ENCODE measurements around the gene ABCA8.

Gene ABCA8

GRCh38 chr17:68908045-68908444 lies 47.1 kb downstream of the ABCA8 start:
- H3K27me3 ChIP-seq (replicated peaks; ENCODE audit: insufficient read depth, low read length) = no peaks in the 10 kb centered on the region
- no peak overlapping the region for H3K4me3 ChIP-seq (ENCODE audit: low read length)
- no peaks in the 10 kb centered on the region for H4K20me1 ChIP-seq (ENCODE audit: insufficient read depth, low read length)
- H3K9me3 ChIP-seq (replicated peaks; ENCODE audit: insufficient read depth, low read length) = no peaks in the 10 kb centered on the region
- H3F3A ChIP-seq (ENCODE audit: insufficient read depth, low read length) = no peaks in the 10 kb centered on the region
- TF ChIP-seq EZH2phosphoT487 (IDR thresholded peaks at IDR 0.05; ENCODE audit: low read length) = no peak
- no peak for TF ChIP-seq EZH2 (optimal IDR thresholded peaks at IDR 0.05; ENCODE audit: low read depth, low read length)
- no peak for TF ChIP-seq CTCF (IDR thresholded peaks at IDR 0.05; ENCODE audit: low read length)
- H3K36me3 ChIP-seq (replicated peaks; ENCODE audit: insufficient read depth, low read length) = no peaks in the 10 kb centered on the region
- H3K9me2 ChIP-seq (replicated peaks; ENCODE audit: insufficient read depth, low read length) = no peaks in the 10 kb centered on the region
- no peak overlapping the region for H3K4me2 ChIP-seq (ENCODE audit: low read depth, low read length)
- H3K27ac ChIP-seq (ENCODE audit: low read length) = no peak overlapping the region
- no peak overlapping the region for H2AFZ ChIP-seq (ENCODE audit: low read length)
- DNase-seq = no peak
- no peaks in the 10 kb centered on the region for H3K79me2 ChIP-seq (ENCODE audit: low read length)
- no peaks in the 10 kb centered on the region for H3K4me1 ChIP-seq (ENCODE audit: low read length)
- H3K9ac ChIP-seq (ENCODE audit: low read length) = no peak overlapping the region

GRCh38 chr17:68906638-68907037 lies 48.6 kb downstream of the ABCA8 start:
- no peaks in the 10 kb centered on the region for H3K9me3 ChIP-seq (replicated peaks; ENCODE audit: insufficient read depth, low read length)
- no peak overlapping the region for H2AFZ ChIP-seq (ENCODE audit: low read length)
- no peak overlapping the region for H3K4me2 ChIP-seq (ENCODE audit: low read depth, low read length)
- H4K20me1 ChIP-seq (ENCODE audit: insufficient read depth, low read length) = no peaks in the 10 kb centered on the region
- no peaks in the 10 kb centered on the region for H3K27me3 ChIP-seq (replicated peaks; ENCODE audit: insufficient read depth, low read length)
- peak; percentile 31 for TF ChIP-seq CTCF (IDR thresholded peaks at IDR 0.05; ENCODE audit: low read length)
- TF ChIP-seq EZH2 (optimal IDR thresholded peaks at IDR 0.05; ENCODE audit: low read depth, low read length) = no peak
- TF ChIP-seq EZH2phosphoT487 (IDR thresholded peaks at IDR 0.05; ENCODE audit: low read length) = no peak
- H3K9ac ChIP-seq (ENCODE audit: low read length) = no peak overlapping the region
- no peak overlapping the region for H3K4me3 ChIP-seq (ENCODE audit: low read length)
- DNase-seq = peak; percentile 7
- H3K27ac ChIP-seq (ENCODE audit: low read length) = no peak overlapping the region
- H3K4me1 ChIP-seq (ENCODE audit: low read length) = no peaks in the 10 kb centered on the region
- H3K36me3 ChIP-seq (replicated peaks; ENCODE audit: insufficient read depth, low read length) = no peaks in the 10 kb centered on the region
- no peaks in the 10 kb centered on the region for H3F3A ChIP-seq (ENCODE audit: insufficient read depth, low read length)
- no peaks in the 10 kb centered on the region for H3K79me2 ChIP-seq (ENCODE audit: low read length)
- H3K9me2 ChIP-seq (replicated peaks; ENCODE audit: insufficient read depth, low read length) = no peaks in the 10 kb centered on the region

GRCh38 chr17:68903286-68903685 lies 51.9 kb downstream of the ABCA8 start:
- H4K20me1 ChIP-seq (ENCODE audit: insufficient read depth, low read length) = no peaks in the 10 kb centered on the region
- no peak overlapping the region for H3K4me3 ChIP-seq (ENCODE audit: low read length)
- H3K9ac ChIP-seq (ENCODE audit: low read length) = no peak overlapping the region
- TF ChIP-seq CTCF (IDR thresholded peaks at IDR 0.05; ENCODE audit: low read length) (no peak), EZH2 (optimal IDR thresholded peaks at IDR 0.05; ENCODE audit: low read depth, low read length) (no peak), EZH2phosphoT487 (IDR thresholded peaks at IDR 0.05; ENCODE audit: low read length) (no peak)
- H3K27me3 ChIP-seq (replicated peaks; ENCODE audit: insufficient read depth, low read length) = no peaks in the 10 kb centered on the region
- no peaks in the 10 kb centered on the region for H3K9me3 ChIP-seq (replicated peaks; ENCODE audit: insufficient read depth, low read length)
- H3K4me2 ChIP-seq (ENCODE audit: low read depth, low read length) = no peak overlapping the region
- no peak overlapping the region for H2AFZ ChIP-seq (ENCODE audit: low read length)
- H3K79me2 ChIP-seq (ENCODE audit: low read length) = no peaks in the 10 kb centered on the region
- H3F3A ChIP-seq (ENCODE audit: insufficient read depth, low read length) = no peaks in the 10 kb centered on the region
- H3K4me1 ChIP-seq (ENCODE audit: low read length) = no peaks in the 10 kb centered on the region
- no peak for DNase-seq
- H3K9me2 ChIP-seq (replicated peaks; ENCODE audit: insufficient read depth, low read length) = no peaks in the 10 kb centered on the region
- H3K27ac ChIP-seq (ENCODE audit: low read length) = no peak overlapping the region
- no peaks in the 10 kb centered on the region for H3K36me3 ChIP-seq (replicated peaks; ENCODE audit: insufficient read depth, low read length)
